GM18498 (cell line): Measurements from ENCODE around the gene MAGI2.

Experiments used
- ATAC-seq: cut with Tn5 transposase; IDR thresholded peaks from one replicate; pipeline ENCODE4 v1.9.1; 2021; ENCODE audit warnings: mild to moderate bottlenecking, moderate library complexity; ENCODE audit not compliant: unreplicated experiment

The MAGI2 gene

GRCh38 chr7:79180533-79180932 lies 272.9 kb downstream of the MAGI2 start:
- ATAC-seq = no peak

- ATAC-seq = peak; percentile 72
Measured at GRCh38 chr7:79176859-79177477, 276.5 kb downstream of the MAGI2 start.

GRCh38 chr7:79175374-79175773 lies 278.1 kb downstream of the MAGI2 start:
- no peak for ATAC-seq

- no peak for ATAC-seq
Measured at GRCh38 chr7:79165225-79165624, 288.2 kb downstream of the MAGI2 start.

- ATAC-seq = no peak
Measured at GRCh38 chr7:79159040-79159664, 294.3 kb downstream of the MAGI2 start.

DNA sequence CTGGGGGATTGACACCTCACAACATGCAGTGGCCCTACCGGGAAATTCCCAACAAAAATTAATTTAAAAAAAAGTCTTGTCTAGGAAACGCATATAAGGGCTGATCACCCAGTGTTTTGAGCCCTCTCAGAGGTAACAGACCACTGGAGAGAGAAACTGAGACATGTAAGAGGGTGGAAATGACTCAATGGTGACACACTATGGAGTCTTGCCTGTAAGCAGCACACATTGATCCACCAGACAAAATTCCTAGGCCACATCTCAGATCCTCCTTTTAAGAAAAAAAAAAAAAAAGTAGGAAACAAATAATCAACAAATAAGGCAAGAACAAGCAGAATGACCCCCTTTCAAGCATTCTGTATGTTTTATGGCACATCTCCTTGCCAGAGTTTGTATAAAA lies 296.2 kb downstream of the MAGI2 start:
- no peak for ATAC-seq

- ATAC-seq = no peak
Measured at GRCh38 chr7:79149831-79150230, 303.6 kb downstream of the MAGI2 start.

- ATAC-seq = no peak
Measured at GRCh38 chr7:79142706-79143105, 310.8 kb downstream of the MAGI2 start.

- ATAC-seq = no peak
Measured at GRCh38 chr7:79141252-79141651, 312.2 kb downstream of the MAGI2 start.

DNA sequence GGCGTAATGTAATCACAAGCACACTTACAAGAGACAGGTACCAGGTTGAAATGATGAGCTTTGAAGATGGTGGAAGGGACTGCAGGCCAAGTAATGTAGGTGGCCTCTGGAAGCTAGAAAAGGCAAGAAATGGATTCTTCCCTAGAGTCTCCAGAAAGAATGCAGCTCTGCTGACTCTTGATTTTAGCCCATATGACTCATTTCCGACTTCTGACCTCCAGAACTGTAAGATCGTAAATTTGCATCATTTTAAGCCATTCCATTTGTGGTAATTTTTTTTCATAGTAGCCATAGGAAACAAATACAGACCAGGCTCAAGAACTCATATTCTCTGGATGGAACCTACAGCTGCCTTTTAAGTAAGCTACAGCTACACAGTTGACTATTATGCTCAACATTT lies 315.5 kb downstream of the MAGI2 start:
- ATAC-seq = no peak

- no peak for ATAC-seq
Measured at GRCh38 chr7:79132844-79133451, 320.5 kb downstream of the MAGI2 start.

- no peak for ATAC-seq
Measured at GRCh38 chr7:79130715-79131114, 322.8 kb downstream of the MAGI2 start.

DNA sequence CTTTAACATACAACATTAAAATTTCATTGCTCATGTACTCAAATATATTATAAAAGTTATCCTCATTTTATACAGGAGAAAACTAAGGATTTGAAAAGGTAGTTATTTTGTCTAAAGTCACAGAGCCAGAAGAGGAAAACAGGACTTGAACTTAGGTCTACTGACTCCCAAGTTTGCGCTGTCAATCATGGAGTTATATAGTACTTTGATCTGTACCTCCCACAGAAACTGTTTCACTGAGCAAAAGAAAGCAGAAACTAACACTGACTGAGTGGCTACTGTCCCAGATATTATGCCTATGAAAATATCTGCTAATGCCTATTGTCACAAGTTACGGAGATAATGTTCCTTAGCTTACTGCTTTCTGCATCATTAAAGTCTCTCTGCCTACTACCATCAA lies 329.1 kb downstream of the MAGI2 start:
- ATAC-seq = no peak

DNA sequence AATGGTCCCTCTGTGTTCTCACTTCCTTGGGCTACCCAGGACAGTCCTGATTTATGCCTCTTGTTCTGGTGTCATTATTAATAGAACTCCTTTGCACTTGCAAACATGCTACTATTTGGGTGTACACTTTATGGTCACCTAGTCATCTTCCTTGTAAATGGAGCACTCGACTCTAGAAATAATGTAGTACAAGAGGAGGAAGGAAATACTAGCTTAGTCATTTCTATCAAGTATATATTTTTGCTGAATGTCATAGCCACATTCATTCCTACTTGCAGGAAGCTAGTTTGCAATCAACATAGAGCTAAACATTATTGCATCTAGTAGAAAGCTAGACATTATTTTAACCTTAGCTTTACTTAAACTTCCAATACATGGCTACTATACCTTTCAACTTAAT lies 335.3 kb downstream of the MAGI2 start:
- no peak for ATAC-seq

DNA sequence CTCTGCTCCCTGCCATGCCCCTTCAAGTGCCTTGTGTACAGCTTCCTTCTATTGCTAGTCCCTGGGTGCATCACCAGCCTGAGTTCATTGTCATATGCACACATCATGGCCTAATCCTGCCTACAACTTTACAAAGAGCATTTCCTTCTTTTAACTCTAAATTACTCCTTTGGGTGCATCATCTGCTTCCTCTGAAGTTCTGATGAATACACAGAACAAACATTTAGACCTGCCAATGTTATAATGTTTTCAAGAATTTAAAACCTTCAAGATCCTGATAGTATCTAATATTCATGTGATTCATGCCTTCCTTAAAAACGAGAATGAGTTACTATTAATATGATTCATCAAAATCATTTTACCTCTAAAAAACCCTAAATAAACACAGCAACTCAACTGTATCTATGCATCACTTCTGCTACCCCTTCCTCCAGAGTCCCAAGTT lies 357.1 kb downstream of the MAGI2 start:
- ATAC-seq = no peak

DNA sequence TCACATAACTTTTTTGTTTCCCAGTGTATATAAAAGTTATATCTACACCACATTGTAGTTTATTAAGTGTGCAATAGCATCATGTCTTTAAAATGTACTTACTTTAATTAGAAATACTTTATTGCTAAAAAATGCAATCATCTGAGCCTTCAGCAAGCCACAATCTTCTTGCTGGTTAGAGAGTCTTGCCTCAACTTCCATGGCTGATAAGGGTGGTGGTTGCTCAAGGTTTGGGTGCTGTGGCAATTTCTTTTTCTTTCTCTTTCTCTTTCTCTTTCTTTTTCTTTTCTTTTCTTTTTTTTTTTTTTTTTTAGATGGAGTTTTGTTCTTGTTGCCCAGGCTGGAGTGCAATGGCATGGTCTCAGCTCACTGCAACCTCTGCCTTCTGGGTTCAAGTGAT lies 360.0 kb downstream of the MAGI2 start:
- ATAC-seq = no peak

DNA sequence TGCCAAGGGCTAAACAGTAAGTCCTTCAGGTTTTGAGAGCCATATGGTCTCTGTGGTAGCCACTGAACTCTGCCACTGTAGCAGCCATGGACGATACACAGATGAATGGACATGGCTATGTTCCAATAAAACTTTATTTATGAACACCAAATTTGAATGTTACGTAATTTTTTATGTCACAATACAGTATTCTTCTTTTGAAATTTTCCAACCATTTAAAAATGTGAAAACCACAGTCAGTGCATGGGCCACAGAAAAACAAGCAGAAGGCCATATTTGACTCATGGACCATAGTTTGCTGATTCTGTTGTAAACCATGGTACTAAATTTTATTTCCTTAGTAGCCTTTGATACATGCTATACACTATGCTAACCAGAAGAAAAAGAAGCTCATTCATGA lies 361.8 kb downstream of the MAGI2 start:
- no peak for ATAC-seq

GRCh38 chr7:79091011-79091410 lies 362.5 kb downstream of the MAGI2 start:
- ATAC-seq = no peak

DNA sequence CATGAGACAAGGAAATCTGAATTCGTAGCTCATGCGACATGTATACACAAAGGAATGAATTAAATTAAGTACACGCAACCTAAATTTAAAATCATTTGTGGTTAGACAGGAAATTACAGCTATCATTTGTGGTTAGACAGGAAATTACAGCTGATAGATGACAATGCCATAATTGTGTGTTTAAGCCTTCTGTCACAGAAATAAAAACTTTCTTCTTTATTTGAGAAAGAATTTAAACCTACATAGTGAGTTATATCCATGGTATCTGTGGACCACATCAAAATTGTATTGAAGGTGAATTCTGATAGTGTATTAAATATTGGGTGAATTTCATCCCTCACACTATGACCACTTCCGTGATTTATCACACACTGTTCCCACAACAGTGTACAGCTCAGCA lies 362.9 kb downstream of the MAGI2 start:
- ATAC-seq = no peak

DNA sequence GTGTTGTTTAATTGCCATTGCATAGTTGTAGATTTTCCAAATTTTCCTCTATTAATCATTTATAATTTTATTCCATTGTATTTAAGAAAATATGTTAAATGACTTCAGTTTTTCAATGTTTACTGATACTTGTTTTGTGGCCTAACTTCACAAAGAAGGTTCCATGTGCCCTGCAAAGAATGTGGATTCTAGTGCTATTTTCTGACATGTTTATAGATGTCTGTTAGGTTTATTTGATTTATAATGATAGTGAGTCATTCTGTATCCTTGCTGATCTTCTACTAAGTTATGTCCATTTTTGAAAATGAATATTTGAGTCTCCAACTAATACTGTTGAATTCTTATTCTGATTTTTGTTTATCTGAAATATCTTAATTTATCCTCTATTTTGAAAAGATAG lies 369.0 kb downstream of the MAGI2 start:
- ATAC-seq = no peak

- no peak for ATAC-seq
Measured at GRCh38 chr7:79079919-79080554, 373.4 kb downstream of the MAGI2 start.

DNA sequence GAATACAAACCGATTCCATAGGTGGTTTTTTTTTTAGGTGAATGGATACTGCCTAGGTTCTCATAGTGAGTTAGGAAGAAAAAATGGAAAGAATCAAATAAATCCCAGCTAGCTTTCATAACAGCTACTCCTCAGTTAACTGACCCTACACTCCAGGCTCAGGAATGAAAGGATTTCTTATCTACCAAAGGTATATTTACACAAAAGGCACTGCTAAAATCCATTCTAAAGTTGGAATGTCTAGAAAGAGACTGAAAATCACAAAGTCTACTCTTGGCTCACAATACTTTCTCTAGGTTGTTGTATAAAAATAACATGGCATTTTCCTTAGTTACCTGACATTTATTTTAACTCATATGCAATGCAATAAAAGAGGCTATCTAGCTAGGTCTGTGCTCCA lies 375.2 kb downstream of the MAGI2 start:
- ATAC-seq = no peak
